ENCODE results near the gene FRAS1.

DNA sequence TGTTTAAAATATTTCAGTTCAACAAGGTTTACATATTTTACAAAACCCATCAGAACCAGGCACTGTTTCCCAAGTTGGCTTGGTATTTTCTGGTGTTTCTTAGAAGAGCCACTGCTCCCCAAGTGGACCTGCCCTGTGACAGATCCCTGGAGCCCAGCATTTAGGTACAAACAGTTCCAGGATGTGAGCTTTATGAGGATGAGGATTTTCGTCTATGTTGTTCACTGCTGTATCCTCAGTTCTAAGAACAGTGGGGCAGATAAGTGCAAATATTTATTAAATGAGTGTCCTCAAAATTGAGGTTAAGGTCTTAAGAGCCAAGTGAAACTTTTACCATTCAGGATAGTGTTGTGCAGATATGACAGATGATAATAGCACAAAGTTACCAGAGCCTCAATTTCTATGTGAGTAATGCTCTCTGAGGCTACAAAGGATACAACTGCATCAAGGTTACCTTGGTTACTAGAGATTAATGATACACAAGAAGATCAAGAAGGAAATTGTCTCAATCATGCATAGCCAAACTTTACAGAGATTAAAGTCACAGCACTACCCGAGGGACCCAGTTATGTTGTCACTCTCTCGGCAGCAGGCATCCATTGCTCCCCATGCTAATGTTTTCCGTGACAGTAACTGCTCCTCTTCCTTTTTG, 531.9 kb downstream of the FRAS1 start:
- peak; percentile 54 for TF ChIP-seq MXI1 (conservative IDR thresholded peaks at IDR 0.05; ENCODE audit: poor library complexity, severe bottlenecking)
- TF ChIP-seq TAF1 (IDR thresholded peaks at IDR 0.05; ENCODE audit: low read depth) = no peak
- TF ChIP-seq CTCF (IDR thresholded peaks at IDR 0.05; ENCODE audit: poor library complexity, severe bottlenecking) = no peak
- TF ChIP-seq POLR2AphosphoS5 (IDR thresholded peaks at IDR 0.05) = peak; percentile 86

Data from neural cell (in vitro differentiated cells).